ENCODE measurements around the gene CAMSAP1.

- TF ChIP-seq GABPA (IDR thresholded peaks at IDR 0.05; ENCODE audit: low read depth) (no peak), PAX5 (IDR thresholded peaks at IDR 0.05; ENCODE audit: borderline replicate concordance, low read depth, low read length) (no peak), FOXM1 (IDR thresholded peaks at IDR 0.05; ENCODE audit: low read depth, low read length) (no peak), MXI1 (IDR thresholded peaks at IDR 0.05; ENCODE audit: low read depth, low read length) (no peak)
Observed at GRCh38 chr9:135923508-135923907, 16.2 kb upstream of the CAMSAP1 start.
